NOMO-1 (cell line): ENCODE data around the gene IL17B.

Experiments used
- DNase-seq, 2 experiments: peaks; one replicate each; lab custom pipeline; 2025; ENCODE audit not compliant: unreplicated experiment in 2 of 2; lab: John Stamatoyannopoulos, UW

IL17B gene

GRCh38 chr5:149362541-149362940 is 16.6 kb downstream of the IL17B start:
- DNase-seq = no peak

- DNase-seq = peak in 1 of 2 experiments; percentile 41
Observed at GRCh38 chr5:149360272-149360671, 18.8 kb downstream of the IL17B start.

- DNase-seq = no peak
Observed at GRCh38 chr5:149358868-149359495, 20.1 kb downstream of the IL17B start.

GRCh38 chr5:149358294-149358651 is 20.8 kb downstream of the IL17B start:
- DNase-seq = peak; percentile 48 to 69

- DNase-seq = peak; percentile 94 to 99
Observed at GRCh38 chr5:149357370-149358293, 21.5 kb downstream of the IL17B start, which contains the start of gene PCYOX1L. Gene PCYOX1L, plus strand, starts transcription at chr5:149358046. Its CDS starts 23 bp downstream, at chr5:149358069.

- no peak for DNase-seq
Observed at GRCh38 chr5:149356391-149356790, 22.7 kb downstream of the IL17B start.

GRCh38 chr5:149355688-149356087 is 23.4 kb downstream of the IL17B start:
- no peak for DNase-seq

- no peak for DNase-seq
Observed at GRCh38 chr5:149353911-149354310, 25.2 kb downstream of the IL17B start.

GRCh38 chr5:149352169-149352568 is 26.9 kb downstream of the IL17B start:
- no peak for DNase-seq

GRCh38 chr5:149349382-149349781 is 29.7 kb downstream of the IL17B start:
- DNase-seq = no peak

GRCh38 chr5:149348518-149348917 is 30.6 kb downstream of the IL17B start:
- DNase-seq = no peak

GRCh38 chr5:149345892-149346222 is 33.2 kb downstream of the IL17B start:
- DNase-seq = peak in 1 of 2 experiments; percentile 25

GRCh38 chr5:149345147-149345891 is 33.8 kb downstream of the IL17B start, which contains the start of gene GRPEL2:
Gene GRPEL2, plus strand, starts transcription at chr5:149345499. Its CDS starts 41 bp downstream, at chr5:149345540.
- peak; percentile 93 to 97 for DNase-seq

- peak in 1 of 2 experiments; percentile 58 for DNase-seq
Observed at GRCh38 chr5:149344151-149344550, 34.9 kb downstream of the IL17B start.

GRCh38 chr5:149341876-149342275 is 37.2 kb downstream of the IL17B start:
- no peak for DNase-seq

GRCh38 chr5:149340920-149341319 is 38.2 kb downstream of the IL17B start:
- no peak for DNase-seq

GRCh38 chr5:149338364-149338763 is 40.7 kb downstream of the IL17B start:
- DNase-seq = no peak

- DNase-seq = no peak
Observed at GRCh38 chr5:149337736-149338135, 41.4 kb downstream of the IL17B start.

- DNase-seq = no peak
Observed at GRCh38 chr5:149333711-149334443, 45.2 kb downstream of the IL17B start.

GRCh38 chr5:149328177-149328576 is 50.9 kb downstream of the IL17B start:
- DNase-seq = no peak

GRCh38 chr5:149326611-149327010 is 52.5 kb downstream of the IL17B start:
- DNase-seq = no peak
